ENCODE results near the gene FOXA2.

Gene FOXA2

DNA sequence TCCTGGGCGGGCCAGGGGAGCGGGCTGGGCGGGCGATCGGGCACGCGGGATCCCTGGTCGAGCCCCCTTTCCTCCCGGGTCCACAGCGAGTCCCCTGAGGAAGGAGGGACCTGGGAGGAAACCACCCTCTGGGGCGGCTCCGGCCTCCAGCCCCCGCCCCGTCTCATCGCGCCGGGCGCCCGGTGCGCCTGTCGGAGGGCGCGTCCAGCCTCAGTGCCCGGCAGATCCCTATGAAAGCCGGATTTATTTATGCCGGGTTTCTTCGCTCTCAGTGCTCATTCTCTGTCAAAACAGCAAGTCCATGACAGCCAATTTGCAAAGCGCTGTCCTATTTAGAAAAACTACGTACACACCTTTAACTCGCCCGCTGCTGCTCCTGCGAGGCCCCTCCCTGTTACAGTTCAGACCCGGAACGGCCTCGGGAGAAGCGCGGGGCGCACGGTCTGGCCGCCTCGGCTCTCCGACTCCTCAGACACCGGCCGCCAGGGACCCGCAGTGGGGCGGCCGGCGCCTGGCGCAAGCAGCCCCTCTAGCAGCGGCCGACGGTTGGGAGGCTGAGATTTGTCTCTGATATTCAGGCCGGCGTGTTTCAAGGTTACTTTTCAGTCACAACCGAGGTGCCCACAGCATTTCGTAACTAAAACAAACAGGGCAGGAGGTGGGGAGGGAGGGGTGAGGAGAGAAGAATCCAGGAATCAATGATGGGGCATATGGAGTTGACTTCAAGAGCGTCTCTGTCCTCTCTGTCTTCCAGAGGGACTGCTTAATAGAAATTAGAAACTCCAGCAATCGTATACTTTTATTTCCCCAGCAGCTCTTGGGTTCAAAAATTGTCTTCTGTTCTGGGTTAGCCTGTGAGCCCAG, 782 bp upstream of the FOXA2 start:
- peak overlapping the region; percentile 13 for H3K4me3 ChIP-seq (ENCODE audit: low read depth, low read length)

DNA sequence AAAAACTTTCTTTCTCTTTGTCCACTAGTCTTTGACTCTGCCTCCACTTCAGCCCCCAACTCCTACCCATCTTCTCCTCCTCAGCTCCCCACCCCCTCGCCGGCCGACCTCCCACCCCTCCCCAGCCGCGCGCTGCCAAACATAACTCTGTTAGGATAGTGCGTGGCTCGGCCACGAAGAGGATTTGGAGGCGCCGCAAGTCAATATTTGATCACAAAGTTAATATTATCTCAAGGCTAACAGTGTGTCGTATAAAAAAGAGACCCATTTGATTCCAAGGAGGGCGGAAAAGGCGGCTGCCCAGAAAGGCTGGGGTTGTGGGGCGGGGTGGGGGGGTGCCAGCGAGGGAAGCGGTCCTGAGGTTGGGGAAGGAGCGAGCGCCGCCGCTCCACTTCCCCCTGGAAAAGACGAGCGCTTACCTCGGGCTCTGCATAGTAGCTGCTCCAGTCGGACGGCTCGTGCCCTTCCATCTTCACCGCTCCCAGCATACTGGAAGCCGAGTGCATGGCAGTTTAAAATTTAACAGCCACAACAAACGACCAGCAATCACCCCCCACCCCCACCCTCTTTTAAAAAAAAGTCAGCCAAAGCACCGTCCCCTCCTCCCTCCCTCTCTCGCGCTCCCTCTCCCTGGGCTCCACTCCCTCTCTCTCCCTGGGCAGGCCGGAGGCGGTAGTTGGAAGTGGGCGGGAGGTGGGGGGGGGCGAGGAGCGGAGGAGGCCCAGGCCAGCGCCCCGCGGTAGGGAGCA, 425 bp downstream of the FOXA2 start:
- no peak overlapping the region for H3K4me3 ChIP-seq (ENCODE audit: low read depth, low read length)

DNA sequence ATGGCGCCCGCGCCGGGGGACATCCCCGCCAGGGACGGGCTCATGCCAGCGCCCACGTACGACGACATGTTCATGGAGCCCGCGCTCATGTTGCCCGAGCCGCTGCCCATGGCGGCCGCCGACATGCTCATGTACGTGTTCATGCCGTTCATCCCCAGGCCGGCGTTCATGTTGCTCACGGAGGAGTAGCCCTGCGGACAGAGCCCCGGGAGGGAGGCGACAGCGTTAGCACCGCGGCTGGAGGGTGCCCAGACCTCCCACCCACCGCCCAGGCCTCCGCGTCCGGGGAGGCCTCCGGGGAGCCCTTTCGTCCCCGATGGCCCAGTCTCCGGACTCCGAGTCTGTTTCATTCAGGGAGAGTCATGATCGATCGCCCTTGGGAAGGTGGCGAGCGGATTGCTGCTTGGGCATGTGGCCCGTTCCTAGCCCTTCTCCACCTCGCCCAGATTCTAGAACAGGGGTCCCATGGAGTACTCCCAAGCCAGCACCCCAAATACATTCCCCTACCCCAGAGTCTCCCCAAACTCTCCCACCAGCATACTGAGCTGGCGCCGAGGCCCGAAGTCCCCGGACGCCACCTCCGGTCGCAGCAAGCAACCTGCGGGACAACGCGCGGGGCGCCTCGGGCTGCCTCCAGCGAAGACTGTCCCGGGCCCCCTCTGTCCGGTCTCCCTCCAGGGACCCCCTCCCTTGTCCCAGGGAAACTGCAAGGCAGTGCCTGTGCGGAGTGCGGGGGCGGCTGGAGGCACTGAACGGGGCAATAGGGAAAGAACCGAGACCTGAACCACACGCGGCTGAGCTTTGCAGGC, 1.2 kb downstream of the FOXA2 start:
- H3K4me3 ChIP-seq (ENCODE audit: low read depth, low read length) = no peak overlapping the region

DNA sequence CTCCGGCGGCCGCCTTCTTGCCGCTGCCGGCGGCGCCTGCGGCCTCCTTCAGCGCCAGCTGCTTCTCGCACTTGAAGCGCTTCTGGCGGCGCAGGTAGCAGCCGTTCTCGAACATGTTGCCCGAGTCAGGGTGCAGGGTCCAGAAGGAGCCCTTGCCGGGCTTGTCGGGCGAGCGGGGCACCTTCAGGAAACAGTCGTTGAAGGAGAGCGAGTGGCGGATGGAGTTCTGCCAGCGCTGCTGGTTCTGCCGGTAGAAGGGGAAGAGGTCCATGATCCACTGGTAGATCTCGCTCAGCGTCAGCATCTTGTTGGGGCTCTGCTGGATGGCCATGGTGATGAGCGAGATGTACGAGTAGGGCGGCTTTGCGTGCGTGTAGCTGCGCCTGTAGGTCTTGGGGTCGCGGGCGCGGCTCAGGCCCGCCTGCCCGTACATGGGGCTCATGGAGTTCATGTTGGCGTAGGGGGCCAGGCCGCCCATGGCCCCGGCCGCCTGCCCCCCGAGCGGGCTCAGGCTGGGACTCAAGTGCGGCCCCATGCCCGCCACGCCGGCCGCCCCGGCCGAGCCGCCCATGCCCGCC, 1.9 kb downstream of the FOXA2 start:
- no peak overlapping the region for H3K4me3 ChIP-seq (ENCODE audit: low read depth, low read length)

DNA sequence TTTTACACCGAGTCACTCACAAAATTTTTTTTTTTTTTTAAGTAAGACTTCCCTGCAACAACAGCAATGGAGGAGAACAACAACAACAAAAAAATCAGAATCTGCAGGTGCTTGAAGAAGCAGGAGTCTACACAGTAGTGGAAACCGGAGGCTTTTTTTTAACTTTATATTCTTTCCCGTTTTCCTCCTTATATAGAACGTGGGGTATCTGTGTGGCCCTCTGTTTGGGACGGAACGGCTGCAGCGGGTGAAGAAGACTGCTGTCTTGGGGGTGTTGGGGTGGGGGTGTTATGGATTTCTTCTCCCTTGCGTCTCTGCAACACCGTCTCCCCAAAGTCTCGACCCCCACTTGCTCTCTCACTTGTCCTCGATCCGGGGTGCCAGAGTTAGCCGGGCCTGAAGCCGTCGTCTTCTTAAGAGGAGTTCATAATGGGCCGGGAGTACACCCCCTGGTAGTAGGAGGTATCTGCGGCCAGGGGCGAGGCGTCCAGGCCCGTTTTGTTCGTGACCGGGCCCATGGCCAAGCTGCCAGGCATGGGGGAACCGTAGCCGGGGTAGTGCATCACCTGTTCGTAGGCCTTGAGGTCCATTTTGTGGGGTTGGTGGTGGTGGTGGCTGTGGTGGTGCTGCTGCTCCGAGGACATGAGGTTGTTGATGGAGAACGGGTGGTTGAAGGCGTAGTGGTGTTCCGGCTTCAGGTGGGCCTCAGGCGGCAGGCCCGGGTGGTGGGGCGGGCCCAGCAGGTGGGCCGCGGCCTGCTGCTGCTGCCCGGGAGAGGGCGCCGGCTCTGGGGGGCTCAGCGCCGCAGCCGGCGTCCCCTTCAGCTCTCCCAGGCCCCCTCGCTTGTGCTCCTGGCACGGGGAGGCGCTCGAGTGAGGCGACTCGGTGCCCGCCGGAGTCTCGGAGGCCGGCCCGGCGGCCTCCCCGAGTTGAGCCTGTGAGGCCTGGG, 2.7 kb downstream of the FOXA2 start:
- no peak overlapping the region for H3K4me3 ChIP-seq (ENCODE audit: low read depth, low read length)

DNA sequence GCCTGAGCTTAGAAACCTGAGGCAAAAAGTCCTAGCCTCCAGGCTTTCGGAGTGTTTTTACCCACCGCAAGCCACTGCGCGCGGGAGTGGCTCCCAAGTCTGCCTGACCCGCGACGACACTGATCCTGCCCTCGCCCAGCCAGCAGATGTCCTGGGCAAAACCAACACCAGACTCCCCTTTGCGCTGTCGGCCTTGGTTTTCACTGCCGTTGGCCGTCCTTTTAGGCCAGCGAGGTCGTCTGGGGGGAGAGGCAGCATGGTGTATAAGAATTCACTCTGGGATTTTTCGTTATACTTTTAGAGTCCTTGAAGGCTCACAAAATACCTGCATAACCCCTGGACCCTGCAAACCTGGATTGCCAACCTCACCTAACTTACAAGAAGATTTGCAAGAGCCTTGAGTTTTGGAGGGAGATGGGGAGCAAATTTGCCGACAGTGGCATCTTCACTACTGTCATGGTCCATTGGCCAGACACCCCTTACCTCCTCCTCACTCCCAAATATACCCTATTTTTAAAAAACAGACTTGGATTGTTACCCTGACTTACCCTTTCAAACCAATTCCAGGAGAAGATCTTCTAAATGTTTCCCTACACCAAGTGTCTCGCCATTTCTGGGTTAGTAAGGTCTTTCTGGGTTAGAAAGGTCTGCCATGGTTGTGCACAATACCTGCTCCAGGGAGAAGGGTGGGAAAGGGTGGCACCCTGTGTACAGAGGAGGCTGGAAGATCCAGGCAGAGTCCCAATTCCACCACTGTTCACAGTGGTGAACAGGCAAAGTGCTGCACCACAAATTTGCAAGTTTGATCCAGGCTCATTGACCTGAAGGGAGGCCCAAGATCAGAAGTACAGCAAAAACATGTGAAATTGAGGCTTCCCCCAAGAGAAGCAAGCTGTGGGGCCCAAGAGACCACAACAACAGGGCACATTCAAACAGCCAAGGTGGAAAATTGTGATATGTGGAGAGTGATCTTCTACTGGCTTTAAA, 4.4 kb downstream of the FOXA2 start:
- no peak overlapping the region for H3K4me3 ChIP-seq (ENCODE audit: low read depth, low read length)

DNA sequence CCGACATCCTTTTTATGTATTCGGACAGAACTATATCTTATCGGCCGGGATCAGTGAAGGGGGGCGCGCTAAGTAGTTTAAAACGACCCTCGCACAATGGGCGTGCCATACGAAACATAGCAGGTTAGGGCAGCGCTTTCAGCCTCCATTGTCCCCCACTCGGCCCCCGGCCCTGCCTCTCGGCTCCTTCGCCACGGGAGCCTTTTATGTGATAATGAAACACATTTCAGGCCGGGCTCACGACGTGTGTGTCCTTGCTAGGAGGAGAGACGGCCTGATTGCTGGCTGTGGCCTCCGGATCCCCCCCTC, 5.3 kb downstream of the FOXA2 start:
- no peak overlapping the region for H3K4me3 ChIP-seq (ENCODE audit: low read depth, low read length)

DNA sequence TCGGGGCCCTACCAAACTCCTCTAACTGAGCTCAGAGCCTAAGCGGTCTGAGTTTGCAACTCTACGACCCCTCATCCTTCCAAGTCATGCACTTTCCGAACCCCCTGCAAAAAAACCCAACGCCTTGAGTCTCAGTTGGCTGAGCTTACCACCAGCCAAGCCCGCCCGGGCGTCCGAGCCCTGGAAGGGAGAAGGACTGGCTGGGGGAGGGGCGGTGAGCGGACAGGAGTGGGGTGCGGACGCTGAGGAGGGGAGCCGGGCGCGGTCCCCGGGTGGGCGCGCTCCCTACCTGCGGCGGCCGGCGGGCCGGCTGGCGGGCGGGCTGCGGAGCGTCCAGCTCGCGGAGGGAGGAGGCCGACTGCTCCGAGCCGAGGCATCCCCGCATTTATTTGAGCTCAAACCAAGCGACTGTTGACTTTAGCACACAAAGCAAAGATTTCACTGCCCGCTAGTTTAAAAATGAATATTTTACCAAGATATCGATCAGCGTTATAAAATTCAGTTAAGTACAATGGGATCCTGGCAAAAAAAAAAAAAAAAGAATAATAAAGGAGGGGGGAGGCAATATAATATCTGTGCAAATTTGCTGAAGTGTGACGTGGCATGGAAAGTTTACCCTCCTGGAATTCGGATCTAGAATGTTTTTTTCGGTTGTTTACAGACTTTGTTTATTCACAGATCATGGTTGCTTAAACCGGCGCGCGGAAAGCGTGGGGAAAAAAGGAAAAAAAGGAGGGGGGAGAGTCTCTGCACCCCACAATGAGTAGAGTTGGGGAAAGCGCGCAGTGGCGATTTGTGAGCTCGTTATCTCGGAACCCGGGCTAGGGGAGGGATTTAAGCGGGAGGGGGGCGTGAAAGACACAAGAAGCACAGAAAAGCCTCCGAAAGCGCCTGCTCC, 5.9 kb downstream of the FOXA2 start:
- no peak overlapping the region for H3K4me3 ChIP-seq (ENCODE audit: low read depth, low read length)

DNA sequence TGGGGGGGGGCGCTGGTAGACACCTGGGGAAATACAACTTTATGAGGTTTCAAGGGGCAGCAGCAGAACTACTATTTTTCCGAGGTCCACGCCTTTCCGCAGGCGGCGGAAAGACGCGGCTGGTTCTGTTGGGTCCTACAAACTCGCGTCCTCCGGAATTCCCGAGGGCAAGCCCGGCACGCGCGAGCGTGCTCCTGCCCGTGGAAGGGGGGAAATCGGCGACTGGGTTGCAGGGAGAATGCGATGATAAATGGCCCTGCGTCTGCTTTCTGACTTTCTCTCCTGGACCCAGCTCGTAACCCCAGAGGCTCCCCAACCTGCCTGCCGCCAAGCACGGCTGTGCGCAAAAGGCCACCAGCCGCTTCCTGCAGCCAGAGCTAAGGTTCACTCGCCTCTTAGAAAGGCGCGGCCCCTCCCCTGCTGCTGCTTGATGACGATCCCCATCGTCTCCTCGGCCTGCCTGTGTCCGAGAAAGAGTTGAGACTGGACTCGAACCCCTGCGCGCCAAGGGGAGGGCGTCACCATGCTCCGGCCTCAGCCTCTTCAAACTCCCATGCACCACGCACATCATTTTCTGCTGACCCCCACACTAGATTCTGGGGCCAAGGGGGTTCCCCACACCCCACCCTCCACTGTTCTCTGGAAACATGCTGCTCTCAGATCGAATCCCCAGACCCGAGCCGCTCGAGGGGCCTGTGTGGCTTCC, 6.7 kb downstream of the FOXA2 start:
- no peak overlapping the region for H3K4me3 ChIP-seq (ENCODE audit: low read depth, low read length)

DNA sequence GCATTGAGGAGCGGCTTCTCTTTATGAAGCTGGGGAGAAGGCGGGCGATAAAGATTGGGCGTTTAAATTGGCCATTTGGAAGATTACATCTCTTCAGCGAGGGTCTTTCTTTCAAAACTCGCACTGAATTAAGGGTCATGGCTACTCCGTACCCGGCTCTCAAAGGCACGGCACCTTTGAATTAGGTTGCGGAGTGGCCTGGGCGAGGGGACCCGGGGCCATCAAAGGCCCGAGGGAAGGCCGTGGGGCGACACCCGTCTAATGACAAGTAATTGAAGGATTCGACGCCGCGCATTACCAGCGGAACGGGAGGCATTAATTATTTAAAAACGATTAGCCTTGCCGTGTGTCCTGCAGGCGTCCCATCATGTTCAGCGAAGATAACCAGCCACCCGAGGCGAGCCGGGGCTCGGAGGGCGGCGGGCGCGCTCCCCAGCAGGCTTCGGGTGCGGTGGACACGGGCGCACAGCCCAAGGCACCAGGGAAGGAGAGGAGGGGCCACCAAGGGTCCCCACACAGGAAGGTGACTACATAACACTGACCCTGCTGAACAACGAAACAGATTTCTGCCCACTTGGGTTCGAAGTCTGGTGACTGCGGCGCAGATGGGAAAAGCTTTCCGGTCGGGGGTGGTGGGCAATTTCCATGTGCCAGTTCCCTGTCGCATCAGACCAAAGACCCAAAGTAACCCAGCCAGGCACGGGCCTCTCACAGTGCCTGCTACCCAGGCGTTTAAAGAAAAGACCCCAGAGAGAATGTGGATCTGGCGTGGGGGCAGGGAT, 7.4 kb downstream of the FOXA2 start:
- no peak overlapping the region for H3K4me3 ChIP-seq (ENCODE audit: low read depth, low read length)

DNA sequence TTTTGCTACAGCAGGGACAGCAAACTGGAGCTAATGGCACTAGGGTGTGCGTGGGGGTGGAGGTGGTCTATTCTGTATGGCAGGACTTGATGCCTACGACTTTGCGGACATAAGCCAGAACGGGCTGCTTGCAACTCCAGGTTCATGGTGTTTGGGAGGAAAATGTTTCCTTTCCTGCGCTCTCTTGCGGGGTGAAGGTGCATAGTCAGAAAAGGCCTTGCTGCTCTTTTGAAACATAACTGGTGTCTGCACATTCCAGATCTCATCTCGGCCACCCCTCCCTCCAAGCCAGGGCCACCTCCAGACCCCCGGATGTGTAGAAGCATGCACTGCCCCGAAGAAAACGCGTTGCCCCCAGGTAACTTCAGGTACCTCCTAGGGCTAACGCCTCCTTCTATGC, 8.1 kb downstream of the FOXA2 start:
- no peak overlapping the region for H3K4me3 ChIP-seq (ENCODE audit: low read depth, low read length)

DNA sequence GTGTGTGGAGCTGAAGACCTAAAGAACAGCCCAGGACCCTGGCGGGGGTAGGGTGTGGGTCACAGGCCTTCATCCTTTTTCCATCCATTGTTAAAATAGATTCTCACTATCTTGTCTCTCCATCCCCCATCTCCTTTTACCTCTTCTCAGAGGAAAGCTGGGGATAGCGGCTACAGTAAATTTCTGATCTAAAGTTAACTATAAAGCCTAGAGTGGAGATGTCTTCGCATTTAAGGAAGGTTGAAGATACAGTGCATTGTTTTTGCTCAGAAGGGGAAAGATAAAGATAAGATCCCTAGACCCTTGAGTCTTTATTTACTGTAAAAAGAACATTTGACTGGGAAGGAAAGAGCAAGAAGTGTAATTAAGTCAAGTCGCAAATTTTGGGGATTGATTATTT, 8.6 kb downstream of the FOXA2 start:
- H3K4me3 ChIP-seq (ENCODE audit: low read depth, low read length) = no peak overlapping the region

DNA sequence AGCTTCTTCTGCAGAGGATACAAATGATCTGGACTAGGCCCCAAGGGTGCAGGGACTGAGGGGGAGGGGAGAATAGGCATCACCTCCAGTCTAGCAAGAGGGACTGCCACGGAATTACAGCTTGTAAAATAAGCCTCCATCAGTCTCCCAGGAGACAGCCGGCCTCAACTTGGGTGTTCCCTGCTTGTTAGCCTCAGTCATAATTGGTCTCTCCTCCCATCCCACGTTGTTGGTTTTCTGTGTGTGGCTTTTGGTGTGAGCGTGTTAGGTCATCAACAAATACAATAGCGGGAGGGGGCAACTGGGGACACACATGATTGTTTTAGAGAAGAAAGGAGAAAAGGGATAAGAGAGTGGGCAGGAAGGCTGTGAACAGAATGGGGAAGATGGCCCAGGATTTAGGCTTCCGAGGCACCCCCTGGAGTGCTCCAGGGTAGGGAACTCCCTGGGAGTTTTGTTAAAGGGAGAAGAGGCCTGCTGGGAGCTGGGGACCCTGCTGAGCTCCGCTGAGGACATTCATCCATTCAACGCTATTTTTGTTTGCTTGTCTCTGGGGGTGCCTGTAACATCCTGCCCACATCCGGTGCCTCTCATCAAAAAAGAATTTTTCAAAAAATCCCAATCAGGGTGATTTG, 9.2 kb downstream of the FOXA2 start:
- H3K4me3 ChIP-seq (ENCODE audit: low read depth, low read length) = no peak overlapping the region

DNA sequence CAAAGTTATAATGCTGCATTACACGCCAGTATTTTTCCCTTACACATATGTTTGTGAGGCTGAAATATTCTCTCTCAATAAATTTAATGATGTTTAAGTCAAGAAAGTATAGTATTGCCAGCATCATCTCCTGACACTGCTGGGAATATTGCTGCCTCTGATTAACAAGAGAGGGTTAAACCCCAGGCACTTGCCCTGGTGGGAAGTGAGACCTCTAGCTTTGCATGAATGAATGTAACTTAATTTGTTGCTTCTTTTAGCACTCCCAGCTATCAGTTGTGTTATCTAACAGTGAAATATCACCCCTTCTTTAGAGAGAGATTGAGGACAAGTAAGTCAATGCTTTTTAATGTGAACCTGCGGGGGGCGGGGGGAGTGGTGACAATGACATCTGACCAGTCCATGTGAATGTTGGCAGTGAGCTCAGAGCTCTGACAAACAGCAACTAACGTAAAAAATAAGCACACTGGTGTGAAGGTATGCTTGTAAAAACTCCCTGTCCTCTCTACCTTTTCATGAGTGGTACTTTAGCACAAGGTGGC, 9.8 kb downstream of the FOXA2 start:
- no peak overlapping the region for H3K4me3 ChIP-seq (ENCODE audit: low read depth, low read length)

DNA sequence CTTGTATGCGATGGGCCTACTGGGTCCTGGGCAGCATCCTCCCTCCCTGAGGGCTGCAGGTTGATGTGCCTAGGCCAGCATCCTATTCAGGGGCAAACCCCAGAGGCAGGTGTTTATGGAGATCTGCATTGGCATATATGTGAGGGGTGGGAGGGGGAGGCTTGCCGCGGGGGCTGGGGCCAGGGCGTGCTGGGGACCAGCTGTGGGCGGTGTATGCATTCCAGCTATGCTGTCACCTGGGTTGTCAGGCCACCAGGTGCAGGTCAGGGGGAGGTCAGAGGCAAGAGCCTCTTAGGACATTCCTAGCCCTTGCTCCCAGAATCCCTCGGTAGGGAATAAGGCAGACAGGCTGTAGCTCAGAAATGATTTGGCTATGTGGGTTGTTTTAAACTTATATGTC, 11.9 kb downstream of the FOXA2 start:
- H3K4me3 ChIP-seq (ENCODE audit: low read depth, low read length) = no peak overlapping the region

DNA sequence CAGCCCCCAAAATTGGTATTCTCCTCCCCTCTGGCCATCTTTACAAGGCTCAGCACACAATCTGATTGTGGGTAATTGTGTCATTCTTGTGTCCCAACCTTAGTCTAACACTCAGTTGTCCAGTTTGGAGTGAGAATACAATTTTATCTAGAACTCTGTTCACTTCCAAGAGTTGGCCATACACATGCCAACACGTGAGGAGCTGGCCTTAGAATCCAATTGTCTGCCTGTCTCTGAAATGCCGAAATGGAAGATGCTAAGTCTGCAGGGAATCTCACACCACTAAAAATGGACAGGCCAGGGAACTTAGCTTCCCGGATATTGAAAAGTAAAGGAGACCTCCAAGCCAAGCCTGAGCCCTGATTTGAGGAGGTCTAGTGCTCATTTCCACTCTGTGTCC, 12.3 kb downstream of the FOXA2 start:
- H3K4me3 ChIP-seq (ENCODE audit: low read depth, low read length) = no peak overlapping the region

Data from iPS-11a (cell line).